Measurements from ENCODE around the gene RNF144B.
"Not testable (repeated sequence)": the region's sequence is repeated elsewhere in the genome, so short reads cannot be mapped to it uniquely, and the experiment has no call there.

RNF144B gene

DNA sequence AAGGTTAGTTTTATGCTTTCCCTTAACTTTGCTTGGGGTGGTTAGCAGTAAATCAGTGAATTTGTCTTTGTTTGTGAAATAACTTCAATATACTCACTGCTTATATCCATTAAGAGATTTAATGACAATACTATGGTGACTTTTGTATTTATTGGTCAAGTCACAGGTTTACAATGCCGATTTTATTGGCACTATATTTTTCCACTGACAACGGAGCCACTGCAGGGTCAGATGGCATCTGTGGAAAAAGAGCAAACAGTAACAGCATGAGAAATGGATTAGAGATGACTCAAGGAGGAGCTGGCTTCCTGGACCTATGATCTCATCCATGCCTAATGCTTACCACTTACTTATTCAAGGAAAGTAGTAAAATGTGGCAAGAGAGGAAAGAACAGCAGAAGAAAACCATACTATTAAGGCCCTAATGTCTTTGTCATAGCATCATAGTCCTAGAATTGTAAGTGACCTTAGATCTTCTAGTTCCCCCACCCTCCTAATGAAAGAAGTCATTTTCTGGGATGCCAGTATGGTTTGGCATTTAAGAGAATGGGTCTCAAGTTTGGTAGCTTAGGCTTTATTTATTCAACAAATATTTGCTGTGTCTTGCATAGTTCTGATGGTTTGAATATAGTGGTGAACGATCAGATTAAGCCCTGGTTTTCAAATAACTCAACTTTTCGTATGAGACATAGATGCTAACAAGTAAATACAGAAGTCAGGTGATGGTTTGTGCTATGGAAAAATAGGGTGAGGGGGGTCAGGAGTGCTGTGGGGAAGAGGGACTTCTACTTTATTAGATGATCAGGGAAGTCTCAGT is 18.5 kb downstream of the RNF144B start:
- H3K4me3 ChIP-seq (ENCODE audit: control insufficient read depth, low read depth, low read length) = no peak overlapping the region
- DNase-seq (ENCODE audit: low read depth) = peak; percentile 88
- TF ChIP-seq, protein P1, sequence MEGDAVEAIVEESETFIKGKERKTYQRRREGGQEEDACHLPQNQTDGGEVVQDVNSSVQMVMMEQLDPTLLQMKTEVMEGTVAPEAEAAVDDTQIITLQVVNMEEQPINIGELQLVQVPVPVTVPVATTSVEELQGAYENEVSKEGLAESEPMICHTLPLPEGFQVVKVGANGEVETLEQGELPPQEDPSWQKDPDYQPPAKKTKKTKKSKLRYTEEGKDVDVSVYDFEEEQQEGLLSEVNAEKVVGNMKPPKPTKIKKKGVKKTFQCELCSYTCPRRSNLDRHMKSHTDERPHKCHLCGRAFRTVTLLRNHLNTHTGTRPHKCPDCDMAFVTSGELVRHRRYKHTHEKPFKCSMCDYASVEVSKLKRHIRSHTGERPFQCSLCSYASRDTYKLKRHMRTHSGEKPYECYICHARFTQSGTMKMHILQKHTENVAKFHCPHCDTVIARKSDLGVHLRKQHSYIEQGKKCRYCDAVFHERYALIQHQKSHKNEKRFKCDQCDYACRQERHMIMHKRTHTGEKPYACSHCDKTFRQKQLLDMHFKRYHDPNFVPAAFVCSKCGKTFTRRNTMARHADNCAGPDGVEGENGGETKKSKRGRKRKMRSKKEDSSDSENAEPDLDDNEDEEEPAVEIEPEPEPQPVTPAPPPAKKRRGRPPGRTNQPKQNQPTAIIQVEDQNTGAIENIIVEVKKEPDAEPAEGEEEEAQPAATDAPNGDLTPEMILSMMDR (IDR thresholded peaks at IDR 0.05; ENCODE audit: control insufficient read depth, insufficient read depth, low read depth, low read length, missing control alignments) = no peak

DNA sequence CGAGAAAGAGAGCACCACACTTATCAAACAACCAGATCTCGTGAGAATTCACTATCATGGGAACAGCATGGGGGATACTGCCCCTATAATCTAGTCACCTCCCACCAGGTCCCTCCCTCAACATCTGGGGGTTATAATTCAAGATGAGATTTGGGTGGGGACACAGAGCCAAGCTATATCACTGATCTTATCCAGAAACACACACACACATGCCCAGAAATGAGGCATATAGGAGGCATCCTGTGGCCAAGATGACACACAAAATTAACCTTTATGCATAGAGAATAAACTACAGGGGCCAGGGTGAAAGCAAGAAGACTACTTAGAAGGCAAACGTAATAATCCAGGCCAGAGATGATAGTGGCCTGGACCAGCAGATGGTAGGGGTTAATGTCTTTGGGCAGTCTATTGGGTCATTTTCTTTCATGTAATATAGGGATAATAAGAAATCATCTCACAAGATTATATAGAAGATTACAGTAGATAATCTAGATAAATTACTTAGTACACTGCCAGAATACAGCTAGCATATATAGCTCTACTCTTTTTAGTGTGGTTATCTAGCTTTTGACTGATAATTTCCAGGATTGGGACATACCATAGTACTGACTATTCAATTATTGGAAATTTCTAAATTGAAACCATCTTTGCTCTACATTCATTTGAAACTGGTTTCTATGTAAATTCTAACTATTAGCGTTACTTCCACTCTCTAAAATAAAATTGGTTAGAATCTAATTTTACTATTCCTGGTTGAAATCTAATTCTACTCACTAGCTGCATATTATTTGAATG is 20.0 kb downstream of the RNF144B start:
- H3K4me3 ChIP-seq (ENCODE audit: control insufficient read depth, low read depth, low read length) = no peak overlapping the region
- TF ChIP-seq, protein P1 (IDR thresholded peaks at IDR 0.05; ENCODE audit: control insufficient read depth, insufficient read depth, low read depth, low read length, missing control alignments) = no peak
- no peak for DNase-seq (ENCODE audit: low read depth)

DNA sequence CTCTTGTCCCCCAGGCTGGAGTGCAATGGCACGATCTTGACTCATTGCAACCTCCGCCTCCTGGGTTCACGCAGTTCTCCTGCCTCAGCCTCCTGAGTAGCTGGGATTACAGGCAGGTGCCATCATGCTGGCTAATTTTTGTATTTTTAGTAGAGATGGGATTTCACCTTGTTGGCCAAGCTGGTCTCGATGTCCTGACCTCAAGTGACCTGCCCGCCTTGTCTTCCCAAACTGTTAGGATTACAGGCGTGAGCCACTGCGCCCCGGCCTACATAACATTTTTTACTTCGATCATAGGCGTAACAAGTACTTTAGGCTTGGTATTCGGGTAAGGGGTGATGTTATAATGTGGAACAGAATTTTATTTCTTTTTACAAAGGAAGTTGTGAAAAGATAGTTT is 22.5 kb downstream of the RNF144B start:
- not testable (repeated sequence) for H3K4me3 ChIP-seq (ENCODE audit: control insufficient read depth, low read depth, low read length); DNase-seq (ENCODE audit: low read depth)

DNA sequence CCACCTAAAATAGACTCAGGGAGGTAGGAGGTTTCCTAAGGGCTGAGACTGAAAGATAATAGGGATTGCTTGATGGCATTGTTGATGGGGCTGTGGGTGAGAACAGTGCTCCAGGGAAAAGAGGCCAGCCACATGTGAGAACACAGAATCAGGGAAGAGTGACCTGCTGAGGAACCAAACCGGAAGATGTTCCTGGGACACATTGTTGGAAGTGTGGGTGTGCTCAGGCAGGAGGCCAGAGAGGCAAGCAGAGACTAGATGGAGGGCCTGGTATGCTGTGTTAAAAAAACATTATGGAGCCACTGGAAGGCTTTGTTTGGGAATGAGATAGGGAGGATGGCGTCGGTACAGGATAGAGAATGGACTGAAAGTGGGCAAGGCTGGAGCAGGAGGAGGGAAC is 23.3 kb downstream of the RNF144B start:
- TF ChIP-seq, protein P1 (IDR thresholded peaks at IDR 0.05; ENCODE audit: control insufficient read depth, insufficient read depth, low read depth, low read length, missing control alignments) = no peak
- no peak for DNase-seq (ENCODE audit: low read depth)
- H3K4me3 ChIP-seq (ENCODE audit: control insufficient read depth, low read depth, low read length) = no peak overlapping the region

DNA sequence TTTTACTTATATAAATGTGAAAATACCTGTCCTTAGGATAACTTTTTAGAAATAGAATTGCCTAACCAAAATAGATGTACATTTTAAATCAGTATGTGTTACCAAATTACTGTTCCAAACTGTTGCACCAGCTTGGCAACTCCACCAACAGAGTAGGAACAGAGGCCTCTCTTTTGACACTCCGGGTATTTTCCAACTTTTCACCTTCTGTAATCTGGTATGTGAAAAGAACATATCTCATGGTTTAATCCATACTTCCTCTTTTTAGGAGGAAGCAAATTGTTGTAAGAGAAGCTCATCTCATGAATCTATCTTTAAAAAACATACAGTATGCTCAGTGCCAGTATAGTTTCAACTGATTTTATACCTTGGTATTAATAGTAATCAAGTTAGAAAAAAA is 24.9 kb downstream of the RNF144B start:
- H3K4me3 ChIP-seq (ENCODE audit: control insufficient read depth, low read depth, low read length) = no peak overlapping the region
- TF ChIP-seq, protein P1 (IDR thresholded peaks at IDR 0.05; ENCODE audit: control insufficient read depth, insufficient read depth, low read depth, low read length, missing control alignments) = no peak
- no peak for DNase-seq (ENCODE audit: low read depth)

DNA sequence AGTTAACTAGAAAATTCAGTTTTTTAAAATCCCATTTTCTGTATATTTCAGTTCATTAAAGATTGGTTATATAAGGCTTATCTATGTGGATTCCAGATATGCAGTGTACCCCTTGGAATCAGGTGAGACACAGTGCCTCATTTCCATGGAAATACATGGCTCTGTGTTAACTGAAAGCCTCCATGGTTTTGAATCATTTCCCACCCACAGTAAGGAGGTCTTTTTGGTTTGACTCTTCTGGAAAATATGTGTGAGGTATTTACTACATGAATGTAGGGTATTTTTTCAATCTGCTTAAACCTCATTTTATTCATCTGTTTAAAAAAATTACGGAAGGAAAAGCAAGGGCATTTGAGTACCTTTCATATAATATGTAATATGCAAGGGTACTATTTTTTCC is 25.5 kb downstream of the RNF144B start:
- DNase-seq (ENCODE audit: low read depth) = no peak
- TF ChIP-seq, protein P1 (IDR thresholded peaks at IDR 0.05; ENCODE audit: control insufficient read depth, insufficient read depth, low read depth, low read length, missing control alignments) = no peak
- no peak overlapping the region for H3K4me3 ChIP-seq (ENCODE audit: control insufficient read depth, low read depth, low read length)

DNA sequence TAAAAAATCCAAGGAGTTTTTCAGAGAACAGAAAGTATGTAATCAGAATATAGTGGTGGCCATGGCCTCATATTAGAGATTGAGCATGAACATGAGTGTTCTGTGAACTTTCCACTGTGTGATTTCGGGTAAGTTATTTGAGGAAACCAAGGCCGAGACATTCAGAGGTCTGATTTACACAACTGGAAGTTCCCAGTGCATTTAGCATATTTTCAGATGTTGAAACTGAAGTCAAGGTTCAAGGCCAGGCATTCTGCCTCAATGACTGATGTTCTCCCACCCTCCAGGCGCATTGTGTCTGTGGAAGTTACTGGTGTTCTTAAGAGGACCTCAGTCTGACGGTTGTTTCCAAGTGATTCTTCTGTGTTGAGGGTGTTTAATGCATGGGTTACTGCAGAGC is 26.2 kb downstream of the RNF144B start:
- no peak overlapping the region for H3K4me3 ChIP-seq (ENCODE audit: control insufficient read depth, low read depth, low read length)
- DNase-seq (ENCODE audit: low read depth) = no peak
- TF ChIP-seq, protein P1 (IDR thresholded peaks at IDR 0.05; ENCODE audit: control insufficient read depth, insufficient read depth, low read depth, low read length, missing control alignments) = no peak

All from AG09309 (cell line).